H9 (cell line): Measurements from ENCODE around the gene KIF12. TPM values are rescaled to one million over a fixed set of nuclear protein-coding genes. Genes with fewer than 3 reads are reported as not detected.
A peak's percentile ranks its signal among the peaks of the same experiment; 100 is the strongest.

Source experiments
- DNase-seq: peaks from one replicate; pipeline ENCODE4 v3.0.0-alpha.2; 2017
- H2AFZ ChIP-seq: one replicate; pipeline ENCODE4 v1.6.1; 2013; ENCODE audit warnings: mild to moderate bottlenecking, low read length, control low read depth, moderate library complexity
- H2AK5ac ChIP-seq: 2 replicates; pipeline ENCODE4 v1.6.1; 2013; ENCODE audit warnings: low read length, control low read depth, mixed read lengths; ENCODE audit not compliant: insufficient read length
- H2BK120ac ChIP-seq: one replicate; pipeline ENCODE4 v1.6.1; 2013; ENCODE audit warnings: low read depth, mild to moderate bottlenecking, low read length, control low read depth, inconsistent platforms; ENCODE audit not compliant: poor library complexity, severe bottlenecking
- H2BK12ac ChIP-seq: 2 replicates; pipeline ENCODE4 v1.6.1; 2013; ENCODE audit warnings: low read length, control low read depth, mixed read lengths, low read depth; ENCODE audit not compliant: insufficient read length
- H2BK15ac ChIP-seq: 2 replicates; pipeline ENCODE4 v1.6.1; 2013; ENCODE audit warnings: low read depth, low read length, control low read depth
- H2BK20ac ChIP-seq: one replicate; pipeline ENCODE4 v1.6.1; 2013; ENCODE audit warnings: low read depth, mild to moderate bottlenecking, low read length, control low read depth, inconsistent platforms; ENCODE audit not compliant: poor library complexity, severe bottlenecking
- H2BK5ac ChIP-seq: 2 replicates; pipeline ENCODE4 v1.6.1; 2013; ENCODE audit warnings: low read length, control low read depth, mixed read lengths; ENCODE audit not compliant: insufficient read length
- H3K14ac ChIP-seq: 2 replicates; pipeline ENCODE4 v1.6.1; 2013; ENCODE audit warnings: low read length, control low read depth; ENCODE audit not compliant: insufficient read depth
- H3K18ac ChIP-seq: 2 replicates; pipeline ENCODE4 v1.6.1; 2013; ENCODE audit warnings: low read depth, mild to moderate bottlenecking, mixed read lengths, low read length, control low read depth; ENCODE audit not compliant: insufficient read length
- H3K23ac ChIP-seq: 2 replicates; pipeline ENCODE4 v1.6.1; 2013; ENCODE audit warnings: low read length, control low read depth, mixed read lengths, low read depth; ENCODE audit not compliant: insufficient read length
- H3K23me2 ChIP-seq: 2 replicates; pipeline ENCODE4 v1.6.1; 2013; ENCODE audit warnings: low read depth, mild to moderate bottlenecking, mixed read lengths, low read length, control low read depth; ENCODE audit not compliant: insufficient read length, poor library complexity, severe bottlenecking
- H3K27ac ChIP-seq: 2 replicates; pipeline ENCODE4 v1.5.1; 2013; ENCODE audit warnings: low read length, control low read depth, mixed read lengths, low read depth; ENCODE audit not compliant: insufficient read length
- H3K27me3 ChIP-seq: 2 replicates; pipeline ENCODE4 v1.6.1; 2013; ENCODE audit warnings: low read length, control low read depth, inconsistent platforms; ENCODE audit not compliant: insufficient read depth
- H3K4ac ChIP-seq: 2 replicates; pipeline ENCODE4 v1.6.1; 2013; ENCODE audit warnings: low read depth, mild to moderate bottlenecking, control low read depth, inconsistent platforms, low read length, moderate library complexity
- H3K4me1 ChIP-seq: 2 replicates; pipeline ENCODE4 v1.6.1; 2013; ENCODE audit warnings: low read length, control low read depth, inconsistent platforms; ENCODE audit not compliant: insufficient read depth
- H3K4me2 ChIP-seq: 2 replicates; pipeline ENCODE4 v1.6.1; 2013; ENCODE audit warnings: low read length, control low read depth, mixed read lengths; ENCODE audit not compliant: insufficient read length, insufficient read depth
- H3K56ac ChIP-seq: 2 replicates; pipeline ENCODE4 v1.6.1; 2013; ENCODE audit warnings: low read depth, mild to moderate bottlenecking, mixed read lengths, low read length, control low read depth; ENCODE audit not compliant: insufficient read length
- H3K79me1 ChIP-seq: 2 replicates; pipeline ENCODE4 v1.6.1; 2013; ENCODE audit warnings: low read depth, mild to moderate bottlenecking, moderate library complexity, low read length, control low read depth, inconsistent platforms; ENCODE audit not compliant: insufficient read depth, poor library complexity, severe bottlenecking
- H3K79me2 ChIP-seq: 2 replicates; pipeline ENCODE4 v1.6.1; 2013; ENCODE audit warnings: low read length, control low read depth, inconsistent platforms; ENCODE audit not compliant: insufficient read depth
- H3K9ac ChIP-seq: 2 replicates; pipeline ENCODE4 v1.6.1; 2013; ENCODE audit warnings: low read length, control low read depth, mixed read lengths; ENCODE audit not compliant: insufficient read length; ENCODE audit errors: extremely low read depth
- H3K9me3 ChIP-seq: one replicate; pipeline ENCODE4 v1.6.1; 2013; ENCODE audit warnings: low read depth, low read length, inconsistent platforms; ENCODE audit not compliant: control insufficient read depth
- H3T11ph ChIP-seq: one replicate; pipeline ENCODE4 v1.6.1; 2013; ENCODE audit warnings: mild to moderate bottlenecking, low read length, control low read depth, inconsistent platforms
- H4K20me1 ChIP-seq: one replicate; pipeline ENCODE4 v1.6.1; 2013; ENCODE audit not compliant: control insufficient read depth, insufficient read length, insufficient read depth
- H4K5ac ChIP-seq: 2 replicates; pipeline ENCODE4 v1.6.1; 2013; ENCODE audit warnings: low read depth, mild to moderate bottlenecking, mixed read lengths, low read length, control low read depth; ENCODE audit not compliant: insufficient read length
- H4K8ac ChIP-seq: replicated peaks from 2 replicates; pipeline ENCODE4 v1.6.1; 2013; ENCODE audit warnings: low read length, control low read depth, mixed read lengths, low read depth; ENCODE audit not compliant: insufficient read length
- H4K91ac ChIP-seq: 2 replicates; pipeline ENCODE4 v1.6.1; 2013; ENCODE audit warnings: low read depth, mild to moderate bottlenecking, moderate library complexity, mixed read lengths, low read length, control low read depth; ENCODE audit not compliant: insufficient read length
- H3K27ac Mint-ChIP-seq, 3 experiments: 2 replicates in 2 of 3; 3 replicates in 1 of 3; pipeline ENCODE4 v1.8.0; 2020 to 2021; ENCODE audit warnings: mixed read lengths in 3 of 3, mild to moderate bottlenecking in 1 of 3, moderate library complexity in 1 of 3
- H3K27me3 Mint-ChIP-seq: 2 replicates; pipeline ENCODE4 v1.8.0; 2021; ENCODE audit warnings: low read depth, mild to moderate bottlenecking, moderate library complexity, mixed read lengths
- H3K36me3 Mint-ChIP-seq, 3 experiments: 2 replicates in 2 of 3; 3 replicates in 1 of 3; pipeline ENCODE4 v1.8.0; 2020 to 2021; ENCODE audit warnings: low read depth in 3 of 3, mixed read lengths in 3 of 3; ENCODE audit not compliant: insufficient read depth in 1 of 3
- H3K4me1 Mint-ChIP-seq, 2 experiments: 2 replicates each; pipeline ENCODE4 v1.8.0; 2020; ENCODE audit warnings: mixed read lengths in 2 of 2
- H3K4me3 Mint-ChIP-seq, 2 experiments: 2 replicates in 1 of 2; 3 replicates in 1 of 2; pipeline ENCODE4 v1.8.0; 2020 to 2021; ENCODE audit warnings: mild to moderate bottlenecking in 2 of 2, mixed read lengths in 2 of 2, moderate library complexity in 1 of 2
- H3K9me3 Mint-ChIP-seq, 2 experiments: 2 replicates in 1 of 2; 3 replicates in 1 of 2; pipeline ENCODE4 v1.8.0; 2020; ENCODE audit warnings: mild to moderate bottlenecking in 2 of 2, mixed read lengths in 2 of 2, moderate library complexity in 1 of 2
- whole genome bisulfite sequencing: extraction: QIAGEN DNeasy Blood & Tissue Kit; methylation state at CpG from one replicate; pipeline ENCODE4 v1.1.7; 2013; ENCODE audit warnings: missing lambda C conversion rate, low lambda C conversion rate, mixed read lengths; ENCODE audit not compliant: insufficient read length; ENCODE audit errors: extremely low coverage; 5-methylcytosine and 5-hydroxymethylcytosine counted together
- total RNA-seq: library from RNA; stranded (reverse); gene quantifications from 2 replicates; pipeline ENCODE4 v1.2.1, GENCODE V29; 2021
- TF ChIP-seq, protein P1 (sequence below): fragments of 200-600 bp; sonication (generic); conservative IDR thresholded peaks from 3 replicates; pipeline ENCODE4 v1.8.0; 2021; ENCODE audit warnings: antibody characterized with exemption, mild to moderate bottlenecking

The KIF12 gene
- total RNA-seq, 1 experiment from 2014 or later, result 3.3 TPM

GRCh38 chr9:114078021-114078780 is 20.9 kb downstream of the KIF12 start, which contains the start of gene AMBP:
AMBP (minus strand) TSS chr9:114078300; CDS start chr9:114078209, 91 bp downstream.
- H2BK5ac ChIP-seq, result no peak within 1 kb of the TSS
- no peaks in the 10 kb centered on the region for H3K9me3 ChIP-seq
- no peaks in the 10 kb centered on the region for H3K4me1 ChIP-seq
- no peaks in the 10 kb centered on the region for H3K27me3 ChIP-seq
- TF ChIP-seq, protein P1, sequence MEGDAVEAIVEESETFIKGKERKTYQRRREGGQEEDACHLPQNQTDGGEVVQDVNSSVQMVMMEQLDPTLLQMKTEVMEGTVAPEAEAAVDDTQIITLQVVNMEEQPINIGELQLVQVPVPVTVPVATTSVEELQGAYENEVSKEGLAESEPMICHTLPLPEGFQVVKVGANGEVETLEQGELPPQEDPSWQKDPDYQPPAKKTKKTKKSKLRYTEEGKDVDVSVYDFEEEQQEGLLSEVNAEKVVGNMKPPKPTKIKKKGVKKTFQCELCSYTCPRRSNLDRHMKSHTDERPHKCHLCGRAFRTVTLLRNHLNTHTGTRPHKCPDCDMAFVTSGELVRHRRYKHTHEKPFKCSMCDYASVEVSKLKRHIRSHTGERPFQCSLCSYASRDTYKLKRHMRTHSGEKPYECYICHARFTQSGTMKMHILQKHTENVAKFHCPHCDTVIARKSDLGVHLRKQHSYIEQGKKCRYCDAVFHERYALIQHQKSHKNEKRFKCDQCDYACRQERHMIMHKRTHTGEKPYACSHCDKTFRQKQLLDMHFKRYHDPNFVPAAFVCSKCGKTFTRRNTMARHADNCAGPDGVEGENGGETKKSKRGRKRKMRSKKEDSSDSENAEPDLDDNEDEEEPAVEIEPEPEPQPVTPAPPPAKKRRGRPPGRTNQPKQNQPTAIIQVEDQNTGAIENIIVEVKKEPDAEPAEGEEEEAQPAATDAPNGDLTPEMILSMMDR, result no peak
- no peak within 1 kb of the TSS for H2BK15ac ChIP-seq
- no peak within 1 kb of the TSS for H3K9ac ChIP-seq
- no peak within 1 kb of the TSS for H3K4ac ChIP-seq
- no peaks in the 10 kb centered on the region for H3K79me2 ChIP-seq
- no CpG with 5 or more reads among the region's 16 CpGs for WGBS
- no peak within 1 kb of the TSS for H4K91ac ChIP-seq
- H4K5ac ChIP-seq, result no peak within 1 kb of the TSS
- Mint-ChIP-seq H3K27ac (peak within 1 kb of the TSS in 2 of 3 experiments; percentile 34 to 53; a peak in 1 of 7 replicates), H3K9me3 (no peaks in the 10 kb centered on the region), H3K4me1 (peaks cover 7 to 8% of the 10 kb centered on the region in 2 experiments; a peak in 3 of 4 replicates), H3K27me3 (peaks cover 41% of the 10 kb centered on the region), H3K4me3 (no peak within 1 kb of the TSS; a peak in 1 of 5 replicates), H3K36me3 (no peaks in the 10 kb centered on the region)
- no peak within 1 kb of the TSS for H2AFZ ChIP-seq
- H3K27ac ChIP-seq, result no peak within 1 kb of the TSS
- H3K79me1 ChIP-seq, result no peaks in the 10 kb centered on the region
- H2AK5ac ChIP-seq, result no peak within 1 kb of the TSS
- H3T11ph ChIP-seq, result no peak within 1 kb of the TSS
- no peak within 1 kb of the TSS for H2BK12ac ChIP-seq
- no peak within 1 kb of the TSS for H3K18ac ChIP-seq
- no peak within 1 kb of the TSS for H3K23ac ChIP-seq
- H3K23me2 ChIP-seq, result no peaks in the 10 kb centered on the region
- H4K8ac ChIP-seq, result no peak within 1 kb of the TSS
- no peak within 1 kb of the TSS; the same call in 1 of the 2 replicates for H3K14ac ChIP-seq
- H2BK20ac ChIP-seq, result no peak within 1 kb of the TSS
- H2BK120ac ChIP-seq, result no peak within 1 kb of the TSS
- H4K20me1 ChIP-seq, result no peaks in the 10 kb centered on the region
- no peak within 1 kb of the TSS for H3K4me2 ChIP-seq
- DNase-seq, result no peak
- no peak within 1 kb of the TSS for H3K56ac ChIP-seq
